H1 (cell line): Measurements from ENCODE around the gene SMAD7. TPM values are rescaled to one million over a fixed set of nuclear protein-coding genes. Genes with fewer than 3 reads are reported as not detected.

Source experiments
- BCL11A ChIP-seq, 2 experiments: IDR thresholded peaks; one replicate each; pipeline ENCODE4 v1.6.1; 2011; ENCODE audit warnings: low read depth in 2 of 2, low read length in 2 of 2, mild to moderate bottlenecking in 2 of 2
- CHD1 ChIP-seq: IDR thresholded peaks from 2 replicates; pipeline ENCODE4 v1.6.1; 2012; ENCODE audit warnings: low read depth, low read length, improper control_type of control experiment
- SIN3A ChIP-seq, 2 experiments: IDR thresholded peaks in 1 of 2; conservative IDR thresholded peaks in 1 of 2; 2 replicates each; pipeline ENCODE4 v1.6.1; 2011 to 2012; ENCODE audit warnings: low read length in 2 of 2, improper control_type of control experiment in 1 of 2, low read depth in 1 of 2, mild to moderate bottlenecking in 1 of 2
- polyA plus RNA-seq, 7 experiments: library from polyadenylated mRNA; depleted of rRNA in 3 of 7; stranded (reverse) in 5 of 7; unstranded in 2 of 7; fragments of >200 nt in 5 of 7; fragments of 200-250 nt in 2 of 7; gene quantifications; 1 replicate in 5 of 7; 2 replicates in 1 of 7; 4 replicates in 1 of 7; pipeline versions ENCODE4 v1.2.1 to v1.2.3, GENCODE V29; 2011 to 2013; ENCODE audit warnings: missing spikeins in 2 of 7, mixed read lengths in 2 of 7
- total RNA-seq: library from RNA; stranded (reverse); fragmentation: NEBNext Ultra II Directional; extraction: Animal tissue kit (Norgen Biotek cat#: 25700); gene quantifications from 2 replicates; pipeline ENCODE4 v1.2.1, GENCODE V29; 2021

Gene SMAD7
- total and polyA plus RNA-seq, 2 of the 8 experiments (the other 6 are each of a cell fraction or from before 2014, with no cell fraction given) = 6.5 to 15.5 TPM

GRCh38 chr18:48989304-48990303 lies 38.8 kb upstream of the SMAD7 start (continued):
- TF ChIP-seq SIN3A (conservative IDR thresholded peaks at IDR 0.05 in 1 of 2, IDR thresholded peaks at IDR 0.05 in 1 of 2; ENCODE audit: low read depth in 1 of 2, low read length in 2 of 2) (no peak), BCL11A (IDR thresholded peaks at IDR 0.05; ENCODE audit: low read depth in 2 of 2, low read length in 2 of 2) (no peak), CHD1 (no peak)
